GM20000 (cell line): ENCODE measurements around the gene KCNIP4.

ENCODE experiments used
- DNase-seq: peaks from one replicate; pipeline ENCODE4 v3.0.0; 2012; ENCODE audit warnings: low spot score
- TF ChIP-seq, protein P1 (sequence below): IDR thresholded peaks from 2 replicates; pipeline ENCODE4 v1.5.1; 2012; ENCODE audit warnings: mild to moderate bottlenecking, control low read depth; ENCODE audit errors: extremely low read depth, missing control alignments

Gene KCNIP4

DNA sequence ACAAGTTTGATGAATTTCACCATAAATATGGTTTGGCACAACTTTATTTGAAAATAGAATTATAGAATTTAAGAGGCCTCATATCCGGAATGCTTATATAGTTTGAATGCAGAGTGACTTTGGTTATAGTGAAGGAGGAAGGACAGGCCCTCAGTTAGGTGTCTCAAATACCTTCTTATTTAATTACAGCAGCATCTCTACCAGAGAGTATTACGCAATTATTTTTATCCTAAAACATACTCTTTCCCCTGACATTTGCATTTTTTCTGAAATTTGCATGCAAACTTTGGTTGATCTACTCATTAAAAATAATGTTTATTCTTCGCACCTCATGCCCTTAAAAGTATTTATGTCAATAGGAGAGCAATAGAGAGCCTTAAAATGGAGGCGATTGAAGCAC is 942.9 kb downstream of the KCNIP4 start:
- TF ChIP-seq, protein P1, sequence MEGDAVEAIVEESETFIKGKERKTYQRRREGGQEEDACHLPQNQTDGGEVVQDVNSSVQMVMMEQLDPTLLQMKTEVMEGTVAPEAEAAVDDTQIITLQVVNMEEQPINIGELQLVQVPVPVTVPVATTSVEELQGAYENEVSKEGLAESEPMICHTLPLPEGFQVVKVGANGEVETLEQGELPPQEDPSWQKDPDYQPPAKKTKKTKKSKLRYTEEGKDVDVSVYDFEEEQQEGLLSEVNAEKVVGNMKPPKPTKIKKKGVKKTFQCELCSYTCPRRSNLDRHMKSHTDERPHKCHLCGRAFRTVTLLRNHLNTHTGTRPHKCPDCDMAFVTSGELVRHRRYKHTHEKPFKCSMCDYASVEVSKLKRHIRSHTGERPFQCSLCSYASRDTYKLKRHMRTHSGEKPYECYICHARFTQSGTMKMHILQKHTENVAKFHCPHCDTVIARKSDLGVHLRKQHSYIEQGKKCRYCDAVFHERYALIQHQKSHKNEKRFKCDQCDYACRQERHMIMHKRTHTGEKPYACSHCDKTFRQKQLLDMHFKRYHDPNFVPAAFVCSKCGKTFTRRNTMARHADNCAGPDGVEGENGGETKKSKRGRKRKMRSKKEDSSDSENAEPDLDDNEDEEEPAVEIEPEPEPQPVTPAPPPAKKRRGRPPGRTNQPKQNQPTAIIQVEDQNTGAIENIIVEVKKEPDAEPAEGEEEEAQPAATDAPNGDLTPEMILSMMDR: no peak
- DNase-seq: no peak

DNA sequence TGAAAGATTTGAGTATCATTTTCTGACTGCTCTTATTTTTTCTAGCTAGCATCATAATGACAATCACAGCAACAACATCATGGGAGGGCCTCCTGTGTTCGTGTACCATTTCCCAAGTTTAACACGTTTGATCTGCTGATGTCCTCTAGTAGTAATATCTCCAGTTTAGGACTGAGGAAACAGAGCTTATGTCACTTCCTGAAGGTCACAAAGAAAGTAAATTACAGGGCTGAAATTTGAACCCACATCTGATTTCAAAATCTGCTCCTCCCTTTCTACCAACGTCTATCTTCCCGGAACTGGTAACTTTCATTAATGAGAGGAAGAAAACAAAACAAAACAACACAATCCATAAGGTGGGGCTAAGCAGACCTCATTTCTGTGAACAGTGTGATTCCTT is 945.6 kb downstream of the KCNIP4 start:
- TF ChIP-seq, protein P1: no peak
- no peak for DNase-seq

DNA sequence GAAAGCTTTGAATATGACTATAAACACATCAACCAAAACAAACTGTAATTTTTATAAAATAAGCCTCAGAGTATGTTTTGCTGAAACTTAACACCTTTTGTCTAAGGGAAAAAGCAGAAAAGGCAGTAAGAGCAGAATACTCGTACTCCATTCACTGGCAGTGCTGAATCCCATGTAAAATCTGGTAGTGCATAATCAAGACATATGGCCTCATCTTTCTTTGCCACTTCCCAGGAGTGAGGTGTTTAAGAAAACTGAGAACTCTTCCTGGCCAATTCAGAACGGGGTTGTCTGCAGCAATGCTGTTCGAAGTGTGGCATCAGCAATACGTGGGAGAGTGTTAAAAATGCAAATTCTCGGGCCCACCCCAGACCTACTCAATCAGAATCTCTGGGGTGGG is 946.3 kb downstream of the KCNIP4 start:
- TF ChIP-seq, protein P1: no peak
- no peak for DNase-seq

DNA sequence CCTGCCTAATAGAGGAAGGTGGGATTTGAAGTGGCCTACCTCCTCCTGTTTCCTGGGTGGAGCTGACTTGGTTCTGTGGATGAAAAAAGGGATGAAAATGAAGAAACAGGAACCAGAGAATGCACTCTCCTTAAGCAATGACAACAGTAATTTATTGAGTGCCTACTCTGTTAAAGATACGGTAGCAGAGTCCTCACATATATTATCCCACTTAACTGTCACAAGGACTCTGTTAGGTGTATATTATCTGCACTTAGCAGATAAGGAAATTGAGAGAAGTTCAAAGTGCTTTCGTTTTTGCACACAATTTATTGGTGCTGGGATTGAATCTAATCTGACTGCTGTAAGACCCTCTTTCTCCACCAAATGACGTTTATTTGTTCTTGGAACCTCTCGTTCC is 947.1 kb downstream of the KCNIP4 start:
- TF ChIP-seq, protein P1: no peak
- DNase-seq: no peak

DNA sequence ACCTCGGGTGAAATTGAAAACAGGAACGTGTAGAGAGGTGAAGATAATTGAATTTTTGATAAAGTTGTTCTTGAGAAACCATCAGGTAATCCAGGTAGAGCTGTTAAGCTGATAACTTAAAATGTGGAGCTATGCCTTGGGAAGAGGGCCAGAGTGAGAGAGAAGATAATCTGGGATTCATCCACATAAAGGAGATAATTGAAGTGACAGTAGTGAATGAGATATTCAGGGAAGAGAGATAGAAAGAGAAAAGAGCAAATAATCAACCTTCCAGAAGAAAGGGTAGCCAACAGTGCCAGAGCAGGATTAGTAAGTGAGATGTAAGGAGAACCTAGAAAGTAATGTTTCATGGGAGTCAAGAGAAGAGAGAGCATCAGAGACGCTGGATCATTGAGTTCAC is 950.7 kb downstream of the KCNIP4 start:
- TF ChIP-seq, protein P1: no peak

DNA sequence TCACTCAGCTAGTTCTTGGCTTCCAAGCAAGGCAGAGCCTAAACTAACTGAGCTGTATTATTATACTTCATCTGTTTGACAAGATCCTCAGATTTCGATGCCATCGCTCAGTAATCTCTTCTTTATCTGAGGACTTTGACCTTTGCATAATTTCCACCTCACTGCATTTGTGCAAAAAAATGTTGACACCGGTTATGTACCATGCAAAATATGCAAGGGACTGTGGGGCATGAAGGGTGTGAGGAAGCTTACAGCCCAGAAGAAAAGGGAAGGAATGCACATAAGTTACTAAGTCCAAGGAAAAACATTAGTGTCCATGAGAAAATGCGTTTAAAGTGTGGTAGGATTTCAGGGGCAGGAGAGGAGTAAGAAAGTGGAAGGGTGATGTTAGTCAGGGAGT is 953.0 kb downstream of the KCNIP4 start:
- DNase-seq: no peak
- TF ChIP-seq, protein P1: no peak

More for the DNA sequence above, 950.7 kb downstream of the KCNIP4 start:
- DNase-seq: no peak

DNA sequence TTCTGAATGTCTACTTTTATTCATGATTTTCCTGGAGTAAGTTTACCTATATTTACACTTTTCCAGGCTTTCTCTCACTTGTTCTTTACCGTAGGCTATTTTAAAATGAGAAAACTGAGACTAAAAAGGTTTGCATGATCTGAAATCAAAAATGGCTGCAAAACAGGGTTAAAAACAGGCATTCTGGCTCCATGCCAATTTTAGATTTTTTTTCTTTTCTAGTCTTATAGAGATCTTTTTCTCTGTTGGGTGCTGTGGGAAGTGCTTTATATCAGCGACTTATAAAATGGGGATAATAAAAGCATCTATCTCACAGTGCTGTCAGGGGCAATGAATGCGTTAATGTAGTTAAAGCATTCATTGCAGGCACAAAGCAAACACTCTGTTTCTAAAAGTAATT is 953.6 kb downstream of the KCNIP4 start:
- TF ChIP-seq, protein P1: no peak
- DNase-seq: no peak

DNA sequence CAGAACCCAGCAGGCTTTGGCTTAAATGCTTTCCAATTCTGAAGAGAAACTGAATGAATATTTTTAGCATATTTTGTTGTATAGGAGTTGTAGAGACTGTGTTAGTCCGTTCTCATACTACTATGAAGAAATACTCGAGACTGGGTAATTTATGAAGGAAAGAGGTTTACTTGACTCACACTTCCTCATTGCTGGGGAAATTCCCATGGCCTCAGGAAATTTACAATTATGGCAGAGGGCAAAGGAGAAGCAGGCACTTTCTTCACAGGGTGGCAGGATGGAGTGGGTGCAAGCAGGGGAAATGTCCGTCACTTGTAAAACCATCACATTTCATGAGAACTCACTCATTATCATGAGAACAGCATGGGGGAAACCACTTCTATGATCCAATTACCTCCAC is 956.6 kb downstream of the KCNIP4 start:
- TF ChIP-seq, protein P1: no peak
- no peak for DNase-seq
